ENCODE results near the gene SPDYE17. TPM values are rescaled to one million over a fixed set of nuclear protein-coding genes. Genes with fewer than 3 reads are reported as not detected.
"Not testable (repeated sequence)": the region's sequence is repeated elsewhere in the genome, so short reads cannot be mapped to it uniquely, and the experiment has no call there.

The SPDYE17 gene
- total RNA-seq, 6 experiments from 2014 or later = not detected

GRCh38 chr7:77008000-77008399 lies 24.2 kb downstream of the SPDYE17 start:
- ATAC-seq (peak; percentile 76 to 84 (median 80)), DNase-seq (peak; percentile 91 to 96 (median 95))
- peak overlapping the region in 2 of 3 donors; percentile 29 to 32 for H3K4me3 ChIP-seq
- intact Hi-C loops (cut with DNase I); H3K9me3 ChIP-seq; H3K27me3 ChIP-seq; H3K36me3 ChIP-seq; H3K4me1 ChIP-seq: not testable (repeated sequence)
- 6% methylated on average over 3 of the region's 10 CpGs for WGBS (ENCODE audit: insufficient coverage, low coverage, low lambda C conversion rate, missing lambda C conversion rate)
- H3K27ac ChIP-seq = peak overlapping the region in 2 of 3 donors; percentile 62 to 78

GRCh38 chr7:77006127-77007110 lies 25.7 kb downstream of the SPDYE17 start:
- H3K27me3 ChIP-seq; intact Hi-C loops (cut with DNase I); H3K4me3 ChIP-seq; H3K4me1 ChIP-seq; H3K36me3 ChIP-seq; H3K9me3 ChIP-seq: not testable (repeated sequence)
- peak; percentile 83 to 94 (median 86) for ATAC-seq
- WGBS (ENCODE audit: insufficient coverage, low coverage, low lambda C conversion rate, missing lambda C conversion rate) = 38% methylated on average over 6 of the region's 22 CpGs
- DNase-seq = peak; percentile 50 to 76 (median 62)
- peak overlapping the region in 2 of 3 donors; percentile 62 to 78 for H3K27ac ChIP-seq

DNA sequence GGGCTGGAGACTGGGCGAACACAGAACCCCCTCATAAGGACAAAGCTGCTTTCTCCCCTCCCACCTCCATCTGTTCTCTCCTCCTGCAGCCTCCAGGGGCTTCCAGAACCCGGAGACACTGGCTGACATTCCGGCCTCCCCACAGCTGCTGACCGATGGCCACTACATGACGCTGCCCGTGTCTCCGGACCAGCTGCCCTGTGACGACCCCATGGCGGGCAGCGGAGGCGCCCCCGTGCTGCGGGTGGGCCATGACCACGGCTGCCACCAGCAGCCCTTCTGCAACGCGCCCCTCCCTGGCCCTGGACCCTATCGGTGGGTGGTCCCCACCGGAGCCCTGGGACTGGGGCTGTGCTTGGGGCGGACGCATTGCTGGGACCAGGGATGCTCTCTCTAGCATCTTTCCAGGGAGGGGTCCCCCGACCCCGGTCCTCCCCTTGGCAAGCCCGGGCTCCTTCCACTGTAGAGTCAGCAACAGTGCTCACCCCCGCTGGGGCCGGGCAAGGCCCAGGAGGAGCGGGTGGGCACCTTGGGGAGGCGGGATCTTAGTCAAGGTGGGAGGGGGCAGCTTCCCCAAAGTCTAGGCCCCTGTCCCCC lies 26.6 kb downstream of the SPDYE17 start:
- DNase-seq; H3K4me1 ChIP-seq; H3K27ac ChIP-seq; H3K4me3 ChIP-seq; ATAC-seq; H3K27me3 ChIP-seq; H3K9me3 ChIP-seq; H3K36me3 ChIP-seq; intact Hi-C loops (cut with DNase I): not testable (repeated sequence)
- no CpG with 5 or more reads among the region's 27 CpGs for whole genome bisulfite sequencing (ENCODE audit: insufficient coverage, low coverage, low lambda C conversion rate, missing lambda C conversion rate)

DNA sequence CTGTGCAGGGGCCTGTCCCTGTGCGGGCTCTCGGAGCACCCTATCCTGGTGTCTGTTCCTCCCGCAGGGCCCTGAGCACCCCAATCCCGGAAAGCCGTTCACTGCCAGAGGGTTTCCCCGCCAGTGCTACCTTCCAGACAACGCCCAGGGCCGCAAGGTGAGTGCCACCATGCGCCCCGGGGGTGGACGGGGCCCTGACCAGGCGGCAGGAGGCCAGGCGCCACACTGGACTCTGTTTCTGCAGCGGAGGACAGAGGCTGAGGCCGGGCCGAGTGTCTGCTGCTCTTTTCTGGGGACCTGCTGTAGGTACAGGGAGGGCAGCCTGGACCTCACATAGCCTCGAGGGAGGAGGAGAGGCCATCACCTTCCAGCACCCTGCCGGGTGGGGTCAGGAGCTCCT lies 28.0 kb downstream of the SPDYE17 start:
- H3K4me1 ChIP-seq; H3K4me3 ChIP-seq; ATAC-seq; H3K9me3 ChIP-seq; H3K27me3 ChIP-seq; H3K36me3 ChIP-seq; H3K27ac ChIP-seq; DNase-seq; intact Hi-C loops (cut with DNase I): not testable (repeated sequence)
- WGBS (ENCODE audit: insufficient coverage, low coverage, low lambda C conversion rate, missing lambda C conversion rate) = no CpG with 5 or more reads among the region's 18 CpGs

- no CpG with 5 or more reads among the region's 10 CpGs for WGBS (ENCODE audit: insufficient coverage, low coverage, low lambda C conversion rate, missing lambda C conversion rate)
- intact Hi-C loops (cut with DNase I); H3K9me3 ChIP-seq; H3K27me3 ChIP-seq; H3K4me3 ChIP-seq; H3K27ac ChIP-seq; ATAC-seq; H3K4me1 ChIP-seq; H3K36me3 ChIP-seq: not testable (repeated sequence)
- DNase-seq = peak in 1 of 3 donors; percentile 21
Measured at GRCh38 chr7:77003241-77003640, 28.9 kb downstream of the SPDYE17 start.

GRCh38 chr7:77002678-77003233 lies 29.4 kb downstream of the SPDYE17 start:
- WGBS (ENCODE audit: insufficient coverage, low coverage, low lambda C conversion rate, missing lambda C conversion rate) = 90% methylated on average over 2 of the region's 21 CpGs
- ATAC-seq; H3K4me1 ChIP-seq; H3K9me3 ChIP-seq; H3K36me3 ChIP-seq; intact Hi-C loops (cut with DNase I); H3K4me3 ChIP-seq; H3K27me3 ChIP-seq; H3K27ac ChIP-seq: not testable (repeated sequence)
- peak in 1 of 3 donors; percentile 41 for DNase-seq

DNA sequence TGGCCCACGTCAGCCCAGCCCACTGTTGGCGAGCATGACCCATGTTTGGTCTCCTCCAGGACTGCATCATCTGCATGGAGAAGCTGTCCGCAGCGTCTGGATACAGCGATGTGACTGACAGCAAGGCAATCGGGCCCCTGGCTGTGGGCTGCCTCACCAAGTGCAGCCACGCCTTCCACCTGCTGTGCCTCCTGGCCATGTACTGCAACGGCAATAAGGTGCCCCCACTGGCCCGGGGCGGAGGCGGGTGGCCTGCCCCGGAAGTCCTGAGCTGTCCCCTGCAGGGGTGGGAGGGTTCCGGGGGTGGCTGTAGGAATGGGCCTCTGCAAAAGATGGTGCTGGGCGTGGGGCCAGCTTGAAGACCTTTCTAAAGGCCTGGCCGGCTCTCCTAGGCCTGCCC lies 30.1 kb downstream of the SPDYE17 start:
- H3K27me3 ChIP-seq; H3K27ac ChIP-seq; H3K9me3 ChIP-seq; intact Hi-C loops (cut with DNase I); H3K4me1 ChIP-seq; H3K36me3 ChIP-seq; H3K4me3 ChIP-seq; ATAC-seq: not testable (repeated sequence)
- peak in 1 of 3 donors; percentile 42 for DNase-seq
- no CpG with 5 or more reads among the region's 15 CpGs for WGBS (ENCODE audit: insufficient coverage, low coverage, low lambda C conversion rate, missing lambda C conversion rate)

- WGBS (ENCODE audit: insufficient coverage, low coverage, low lambda C conversion rate, missing lambda C conversion rate) = 87% methylated on average over 3 of the region's 37 CpGs
- peak in 1 of 4 donors; percentile 3 for ATAC-seq
- DNase-seq = not testable (repeated sequence)
Measured at GRCh38 chr7:76999474-77000107, 32.6 kb downstream of the SPDYE17 start.

GRCh38 chr7:76998764-76999450 lies 33.3 kb downstream of the SPDYE17 start:
- H3K36me3 ChIP-seq, DNase-seq, H3K4me3 ChIP-seq, H3K4me1 ChIP-seq, H3K9me3 ChIP-seq, H3K27me3 ChIP-seq, H3K27ac ChIP-seq: not testable (repeated sequence)
- intact Hi-C loops (cut with DNase I) = loop anchor here in 1 of 2 donors (10.0 kb wide), 1 partner anchor 484 kb away; the partner anchor contains the start of gene UPK3B
- 100% methylated on average over 1 of the region's 11 CpGs for WGBS (ENCODE audit: insufficient coverage, low coverage, low lambda C conversion rate, missing lambda C conversion rate)
- peak in 3 of 4 donors; percentile 10 to 45 (median 42) for ATAC-seq

More at GRCh38 chr7:76999474-77000107, 32.6 kb downstream of the SPDYE17 start:
- H3K27ac ChIP-seq, H3K4me1 ChIP-seq, H3K27me3 ChIP-seq, H3K36me3 ChIP-seq, H3K4me3 ChIP-seq, H3K9me3 ChIP-seq: not testable (repeated sequence)
- intact Hi-C loops (cut with DNase I) = loop anchor here in 1 of 2 donors (10.0 kb wide), 1 partner anchor 485 kb away; the partner anchor contains the start of gene UPK3B

All from right lobe of liver (tissue), 6 donors.